H1 (cell line): ENCODE measurements around the gene MAP2K5. TPM values are rescaled to one million over a fixed set of nuclear protein-coding genes. Genes with fewer than 3 reads are reported as not detected.

Experiments used
- CTCF ChIA-PET: fragments of 300-600 bp; sonication (Branson Sonifier 250); formaldehyde crosslinking; loops from one replicate; lab custom pipeline; 2021; ENCODE audit not compliant: partially characterized antibody; lab: Charles Lee
- POLR2A ChIA-PET: fragments of 300-600 bp; sonication (Branson Sonifier 250); formaldehyde crosslinking; loops from one replicate; lab custom pipeline; 2021; ENCODE audit warnings: inconsistent platforms; ENCODE audit not compliant: partially characterized antibody; lab: Charles Lee
- DNase-seq, 2 experiments: peaks; one replicate each; pipeline versions ENCODE4 v3.0.0 to v3.0.0-alpha.2; 2010 to 2022; ENCODE audit warnings: low spot score in 2 of 2, low read depth in 1 of 2, mixed read lengths in 1 of 2
- FAIRE-seq: peaks from 2 replicates; lab custom pipeline; 2011; peaks lifted over from hg19 to GRCh38; lab: Jason Lieb, UNC
- H2AFZ ChIP-seq: 2 replicates; pipeline ENCODE4 v1.8.1; 2012; ENCODE audit warnings: low read length, inconsistent platforms
- H2AK5ac ChIP-seq: 2 replicates; pipeline ENCODE4 v1.6.1; 2013; ENCODE audit warnings: low read depth, low read length
- H2BK120ac ChIP-seq: replicated peaks from 2 replicates; pipeline ENCODE3; 2013; ENCODE audit warnings: low read depth, low read length, inconsistent platforms
- H2BK12ac ChIP-seq: 2 replicates; pipeline ENCODE4 v1.6.1; 2013; ENCODE audit warnings: low read depth, low read length
- H2BK15ac ChIP-seq: 2 replicates; pipeline ENCODE4 v1.6.1; 2013; ENCODE audit warnings: low read length
- H2BK20ac ChIP-seq: 2 replicates; pipeline ENCODE4 v1.6.1; 2013; ENCODE audit warnings: low read length
- H2BK5ac ChIP-seq: 2 replicates; pipeline ENCODE4 v1.6.1; 2013; ENCODE audit warnings: low read depth, low read length
- H3K14ac ChIP-seq: 2 replicates; pipeline ENCODE4 v1.6.1; 2013; ENCODE audit warnings: inconsistent platforms; ENCODE audit not compliant: insufficient read length
- H3K18ac ChIP-seq: 2 replicates; pipeline ENCODE4 v1.6.1; 2013; ENCODE audit warnings: low read length; ENCODE audit errors: extremely low read depth
- H3K23ac ChIP-seq: 2 replicates; pipeline ENCODE4 v1.6.1; 2013; ENCODE audit warnings: inconsistent platforms; ENCODE audit not compliant: insufficient read length
- H3K23me2 ChIP-seq: 2 replicates; pipeline ENCODE4 v1.6.1; 2013; ENCODE audit warnings: low read depth, low read length
- H3K27ac ChIP-seq: 2 replicates; pipeline ENCODE4 v1.6.1; 2011; ENCODE audit warnings: low read depth, low read length, inconsistent platforms
- H3K27me3 ChIP-seq, 4 experiments: replicated peaks in 1 of 4; 1 replicate in 1 of 4; 2 replicates in 3 of 4; pipeline versions ENCODE4 v1.6.1 to v1.8.1; 2011 to 2013; ENCODE audit warnings: low read length in 3 of 4, mild to moderate bottlenecking in 3 of 4, inconsistent platforms in 2 of 4, mixed read lengths in 2 of 4, moderate library complexity in 1 of 4; ENCODE audit not compliant: control insufficient read depth in 3 of 4, insufficient read depth in 3 of 4; ENCODE audit errors: extremely low read depth in 1 of 4
- H3K36me3 ChIP-seq, 4 experiments: 2 replicates each; pipeline versions ENCODE4 v1.6.1 to v1.8.1; 2011 to 2013; ENCODE audit warnings: mild to moderate bottlenecking in 4 of 4, low read length in 3 of 4, moderate library complexity in 2 of 4, control low read depth in 1 of 4, inconsistent platforms in 1 of 4; ENCODE audit not compliant: insufficient read depth in 4 of 4, control insufficient read depth in 2 of 4
- H3K4ac ChIP-seq: replicated peaks from 2 replicates; pipeline ENCODE3; 2013; ENCODE audit warnings: low read length, low read depth, mixed read lengths, inconsistent platforms; ENCODE audit not compliant: insufficient read length
- H3K4me1 ChIP-seq, 4 experiments: replicated peaks in 1 of 4; 1 replicate in 1 of 4; 2 replicates in 3 of 4; pipeline versions ENCODE4 v1.6.1 to v1.8.1; 2011 to 2013; ENCODE audit warnings: low read length in 3 of 4, inconsistent platforms in 2 of 4, mixed read lengths in 1 of 4; ENCODE audit not compliant: insufficient read depth in 4 of 4, control insufficient read depth in 3 of 4
- H3K4me2 ChIP-seq, 2 experiments: 2 replicates each; pipeline versions ENCODE4 v1.6.1 to v1.8.1; 2011 to 2013; ENCODE audit warnings: low read depth in 2 of 2, low read length in 2 of 2, control low read depth in 1 of 2, inconsistent platforms in 1 of 2, mild to moderate bottlenecking in 1 of 2; ENCODE audit not compliant: insufficient read depth in 1 of 2
- H3K4me3 ChIP-seq, 4 experiments: fragments of 200-600, 300-600 bp in 1 of 4; sonication (generic), shearing (Covaris generic), sonication (Bioruptor Twin) in 1 of 4; 2 replicates each; pipeline versions ENCODE4 v1.5.1 to v1.8.1; 2011 to 2016; ENCODE audit warnings: low read length in 4 of 4, low read depth in 3 of 4, control low read depth in 2 of 4, inconsistent platforms in 2 of 4, mild to moderate bottlenecking in 2 of 4, mixed read lengths in 1 of 4, moderate library complexity in 1 of 4; ENCODE audit not compliant: insufficient read depth in 2 of 4; ENCODE audit errors: extremely low read depth in 1 of 4
- H3K56ac ChIP-seq: replicated peaks from 2 replicates; pipeline ENCODE3; 2013; ENCODE audit warnings: low read depth, mild to moderate bottlenecking, mixed read lengths, low read length, inconsistent platforms; ENCODE audit not compliant: insufficient read length
- H3K79me1 ChIP-seq: 2 replicates; pipeline ENCODE4 v1.6.1; 2013; ENCODE audit warnings: low read depth, low read length, control low read depth
- H3K79me2 ChIP-seq, 2 experiments: 2 replicates each; pipeline versions ENCODE4 v1.6.1 to v1.8.1; 2012 to 2013; ENCODE audit warnings: low read length in 2 of 2, mild to moderate bottlenecking in 2 of 2, inconsistent platforms in 1 of 2; ENCODE audit not compliant: insufficient read depth in 2 of 2, control insufficient read depth in 1 of 2
- H3K9ac ChIP-seq, 4 experiments: replicated peaks in 1 of 4; 1 replicate in 1 of 4; 2 replicates in 3 of 4; pipeline versions ENCODE4 v1.6.1 to v1.8.1; 2011 to 2013; ENCODE audit warnings: low read depth in 3 of 4, low read length in 3 of 4, control low read depth in 2 of 4, mild to moderate bottlenecking in 2 of 4, moderate library complexity in 2 of 4, inconsistent platforms in 1 of 4; ENCODE audit errors: extremely low read depth in 1 of 4
- H3K9me3 ChIP-seq, 2 experiments: 2 replicates each; pipeline versions ENCODE4 v1.6.1 to v1.8.1; 2012 to 2013; ENCODE audit warnings: mild to moderate bottlenecking in 2 of 2, moderate library complexity in 2 of 2, control low read depth in 1 of 2, inconsistent platforms in 1 of 2, low read depth in 1 of 2, low read length in 1 of 2, mixed read lengths in 1 of 2; ENCODE audit not compliant: insufficient read depth in 2 of 2
- H4K20me1 ChIP-seq, 2 experiments: replicated peaks in 1 of 2; 2 replicates each; pipeline versions ENCODE3 to v1.8.1; 2011 to 2013; ENCODE audit warnings: inconsistent platforms in 2 of 2, low read length in 2 of 2, mild to moderate bottlenecking in 1 of 2; ENCODE audit not compliant: insufficient read depth in 2 of 2, control insufficient read depth in 1 of 2
- H4K5ac ChIP-seq: 2 replicates; pipeline ENCODE4 v1.6.1; 2013; ENCODE audit warnings: low read length, low read depth, mixed read lengths, inconsistent platforms; ENCODE audit not compliant: insufficient read length
- H4K8ac ChIP-seq: 2 replicates; pipeline ENCODE4 v1.8.0; 2013; ENCODE audit warnings: mild to moderate bottlenecking, moderate library complexity, low read length, inconsistent platforms; ENCODE audit not compliant: insufficient read depth; ENCODE audit errors: extremely low read depth
- H4K91ac ChIP-seq: replicated peaks from 2 replicates; pipeline ENCODE3; 2013; ENCODE audit warnings: low read length, mixed read lengths, inconsistent platforms; ENCODE audit not compliant: insufficient read length
- ASH2L ChIP-seq: fragments of 200-600, 300-600 bp; sonication (generic); IDR thresholded peaks from one replicate; pipeline ENCODE4 v1.7.1; 2017; ENCODE audit warnings: low read length
- ATF3 ChIP-seq: IDR thresholded peaks from 2 replicates; pipeline ENCODE4 v1.6.1; 2011; ENCODE audit warnings: low read depth, mild to moderate bottlenecking, low read length; ENCODE audit not compliant: insufficient read depth
- CHD2 ChIP-seq: IDR thresholded peaks from 2 replicates; pipeline ENCODE4 v1.6.1; 2012; ENCODE audit warnings: low read length, improper control_type of control experiment
- FOSL1 ChIP-seq: IDR thresholded peaks from 2 replicates; pipeline ENCODE4 v1.6.1; 2011; ENCODE audit warnings: mild to moderate bottlenecking, low read depth, low read length, moderate library complexity; ENCODE audit not compliant: insufficient read depth
- NANOG ChIP-seq: IDR thresholded peaks from 2 replicates; pipeline ENCODE4 v1.6.1; 2011; ENCODE audit warnings: low read length, low read depth, mild to moderate bottlenecking, inconsistent platforms; ENCODE audit not compliant: insufficient read depth, poor library complexity, severe bottlenecking
- NRF1 ChIP-seq: IDR thresholded peaks from 2 replicates; pipeline ENCODE4 v1.6.1; 2011; ENCODE audit warnings: mild to moderate bottlenecking, low read depth, low read length, improper control_type of control experiment
- POU5F1 ChIP-seq: IDR thresholded peaks from 2 replicates; pipeline ENCODE4 v1.6.1; 2011; ENCODE audit warnings: low read depth, mild to moderate bottlenecking, low read length, moderate library complexity
- SIRT6 ChIP-seq: IDR thresholded peaks from one replicate; pipeline ENCODE4 v1.7.1; 2012; ENCODE audit warnings: low read length, inconsistent platforms
- TAF7 ChIP-seq: optimal IDR thresholded peaks from 2 replicates; pipeline ENCODE3; 2011; ENCODE audit warnings: low read depth, mild to moderate bottlenecking, inconsistent platforms, low read length, moderate library complexity, borderline replicate concordance
- WGBS, 2 experiments: shearing (Covaris generic) in 1 of 2; methylation state at CpG; one replicate each; pipeline versions ENCODE4 v1.1.6 to v1.1.7; 2013 to 2015; ENCODE audit warnings: low lambda C conversion rate in 2 of 2, mixed read lengths in 2 of 2, inconsistent platforms in 1 of 2, low coverage in 1 of 2, missing lambda C conversion rate in 1 of 2; ENCODE audit not compliant: insufficient replicate concordance in 2 of 2, insufficient coverage in 1 of 2, insufficient read length in 1 of 2; ENCODE audit errors: extremely low coverage in 1 of 2, missing lambda C conversion rate in 1 of 2; 5-methylcytosine and 5-hydroxymethylcytosine counted together
- polyA plus RNA-seq, 7 experiments: library from polyadenylated mRNA; depleted of rRNA in 3 of 7; stranded (reverse) in 5 of 7; unstranded in 2 of 7; fragments of >200 nt in 5 of 7; fragments of 200-250 nt in 2 of 7; gene quantifications; 1 replicate in 5 of 7; 2 replicates in 1 of 7; 4 replicates in 1 of 7; pipeline versions ENCODE4 v1.2.1 to v1.2.3, GENCODE V29; 2011 to 2013; ENCODE audit warnings: missing spikeins in 2 of 7, mixed read lengths in 2 of 7
- total RNA-seq: library from RNA; stranded (reverse); fragmentation: NEBNext Ultra II Directional; extraction: Animal tissue kit (Norgen Biotek cat#: 25700); gene quantifications from 2 replicates; pipeline ENCODE4 v1.2.1, GENCODE V29; 2021

The MAP2K5 gene
- total and polyA plus RNA-seq, 2 of the 8 experiments (the other 6 are each of a cell fraction or from before 2014, with no cell fraction given) = 4.4 to 15.8 TPM

GRCh38 chr15:67678993-67679392 is 136.5 kb downstream of the MAP2K5 start:
- Histone ChIP-seq H4K91ac (no peak overlapping the region), H3K4me1 (no peaks in the 10 kb centered on the region), H3K14ac (no peak overlapping the region), H3K79me2 (no peaks in the 10 kb centered on the region), H3K23me2 (no peaks in the 10 kb centered on the region), H2BK15ac (no peak overlapping the region), H3K4ac (no peak overlapping the region), H2AK5ac (no peak overlapping the region), H3K4me3 (no peak overlapping the region), H3K79me1 (no peaks in the 10 kb centered on the region), H3K36me3 (no peaks in the 10 kb centered on the region), H3K18ac (no peak overlapping the region), H2BK120ac (no peak overlapping the region), H2BK20ac (no peak overlapping the region), H3K27ac (no peak overlapping the region), H2AFZ (no peak overlapping the region), H3K4me2 (no peak overlapping the region), H3K56ac (no peak overlapping the region), H4K5ac (no peak overlapping the region), H2BK5ac (no peak overlapping the region), H4K8ac (no peak overlapping the region), H4K20me1 (no peaks in the 10 kb centered on the region), H3K23ac (no peak overlapping the region), H3K9ac (no peak overlapping the region), H2BK12ac (no peak overlapping the region), H3K9me3 (peaks cover 6% of the 10 kb centered on the region in 2 experiments; a peak in 2 of 4 replicates), H3K27me3 (no peaks in the 10 kb centered on the region)
- ChIA-PET POLR2A (interaction anchor here (1.1 kb wide), 1 partner anchor 9 kb away, joined by 4 read pairs; no protein-coding TSS in a partner anchor), CTCF (no interaction called here)
- no peak for FAIRE-seq
- DNase-seq = no peak
- WGBS, 2 experiments = 89% methylated on average over 5 of the region's 5 CpGs; no CpG with 5 or more reads in 1 of the 2 experiments
- no peak for TF ChIP-seq NANOG
- no peak for TF ChIP-seq SIRT6
- TF ChIP-seq ATF3 = no peak
- no peak for TF ChIP-seq CHD2
- no peak for TF ChIP-seq ASH2L
- TF ChIP-seq NRF1 = no peak
- TF ChIP-seq TAF7 = no peak
- no peak for TF ChIP-seq FOSL1
- no peak for TF ChIP-seq POU5F1
